ENCODE measurements around the gene MYBBP1A.

MYBBP1A gene

GRCh38 chr17:4566785-4567184 is 11.6 kb upstream of the MYBBP1A start:
- no peak overlapping the region for H3K4me3 ChIP-seq (ENCODE audit: low read depth, low read length)
- TF ChIP-seq POLR2A (IDR thresholded peaks at IDR 0.05; ENCODE audit: extremely low read depth, insufficient read length): no peak
- TF ChIP-seq CTCF (IDR thresholded peaks at IDR 0.05; ENCODE audit: low read depth, low read length): peak; percentile 41
- no peak for TF ChIP-seq MYC (IDR thresholded peaks at IDR 0.05; ENCODE audit: low read depth, low read length)
- no peak for TF ChIP-seq MAX (IDR thresholded peaks at IDR 0.05; ENCODE audit: low read depth, low read length)
- DNase-seq (ENCODE audit: low read depth): peak; percentile 58

GRCh38 chr17:4565209-4566141 is 10.3 kb upstream of the MYBBP1A start:
- TF ChIP-seq CTCF (IDR thresholded peaks at IDR 0.05; ENCODE audit: low read depth, low read length): peak; percentile 53
- no peak for TF ChIP-seq POLR2A (IDR thresholded peaks at IDR 0.05; ENCODE audit: extremely low read depth, insufficient read length)
- TF ChIP-seq MAX (IDR thresholded peaks at IDR 0.05; ENCODE audit: low read depth, low read length): peak; percentile 54; the same call in 1 of the 2 replicates
- no peak overlapping the region for H3K4me3 ChIP-seq (ENCODE audit: low read depth, low read length)
- peak; percentile 79 for DNase-seq (ENCODE audit: low read depth)

GRCh38 chr17:4562015-4562969 is 7.1 kb upstream of the MYBBP1A start:
- H3K4me3 ChIP-seq (ENCODE audit: low read depth, low read length): no peak overlapping the region
- no peak for TF ChIP-seq MAX (IDR thresholded peaks at IDR 0.05; ENCODE audit: low read depth, low read length)
- TF ChIP-seq MYC (IDR thresholded peaks at IDR 0.05; ENCODE audit: low read depth, low read length): no peak
- no peak for TF ChIP-seq POLR2A (IDR thresholded peaks at IDR 0.05; ENCODE audit: extremely low read depth, insufficient read length)
- TF ChIP-seq CTCF (IDR thresholded peaks at IDR 0.05; ENCODE audit: low read depth, low read length): no peak
- no peak for DNase-seq (ENCODE audit: low read depth)

GRCh38 chr17:4560837-4561256 is 5.7 kb upstream of the MYBBP1A start:
- no peak overlapping the region for H3K4me3 ChIP-seq (ENCODE audit: low read depth, low read length)
- DNase-seq (ENCODE audit: low read depth): no peak
- no peak for TF ChIP-seq POLR2A (IDR thresholded peaks at IDR 0.05; ENCODE audit: extremely low read depth, insufficient read length)
- TF ChIP-seq MYC (IDR thresholded peaks at IDR 0.05; ENCODE audit: low read depth, low read length): no peak
- no peak for TF ChIP-seq MAX (IDR thresholded peaks at IDR 0.05; ENCODE audit: low read depth, low read length)
- no peak for TF ChIP-seq CTCF (IDR thresholded peaks at IDR 0.05; ENCODE audit: low read depth, low read length)

- TF ChIP-seq MYC (IDR thresholded peaks at IDR 0.05; ENCODE audit: low read depth, low read length) (no peak), POLR2A (IDR thresholded peaks at IDR 0.05; ENCODE audit: extremely low read depth, insufficient read length) (no peak), CTCF (IDR thresholded peaks at IDR 0.05; ENCODE audit: low read depth, low read length) (no peak), MAX (IDR thresholded peaks at IDR 0.05; ENCODE audit: low read depth, low read length) (no peak)
- H3K4me3 ChIP-seq (ENCODE audit: low read depth, low read length): no peak within 1 kb of the TSS
- no peak for DNase-seq (ENCODE audit: low read depth)
Observed at GRCh38 chr17:4560421-4560820, 5.2 kb upstream of the MYBBP1A start, which contains the start of gene GGT6. GGT6 (minus strand) TSS chr17:4560577; CDS start chr17:4560521, 56 bp downstream.

Measured in NB4 (cell line).